DMS153 treated with DMSO at 0.1 percent for 48 hours (cell line): ENCODE data around the gene GZMM.

Source experiments
- DNase-seq: peaks from one replicate; lab custom pipeline; 2025; ENCODE audit not compliant: unreplicated experiment; lab: John Stamatoyannopoulos, UW

The GZMM gene

DNA sequence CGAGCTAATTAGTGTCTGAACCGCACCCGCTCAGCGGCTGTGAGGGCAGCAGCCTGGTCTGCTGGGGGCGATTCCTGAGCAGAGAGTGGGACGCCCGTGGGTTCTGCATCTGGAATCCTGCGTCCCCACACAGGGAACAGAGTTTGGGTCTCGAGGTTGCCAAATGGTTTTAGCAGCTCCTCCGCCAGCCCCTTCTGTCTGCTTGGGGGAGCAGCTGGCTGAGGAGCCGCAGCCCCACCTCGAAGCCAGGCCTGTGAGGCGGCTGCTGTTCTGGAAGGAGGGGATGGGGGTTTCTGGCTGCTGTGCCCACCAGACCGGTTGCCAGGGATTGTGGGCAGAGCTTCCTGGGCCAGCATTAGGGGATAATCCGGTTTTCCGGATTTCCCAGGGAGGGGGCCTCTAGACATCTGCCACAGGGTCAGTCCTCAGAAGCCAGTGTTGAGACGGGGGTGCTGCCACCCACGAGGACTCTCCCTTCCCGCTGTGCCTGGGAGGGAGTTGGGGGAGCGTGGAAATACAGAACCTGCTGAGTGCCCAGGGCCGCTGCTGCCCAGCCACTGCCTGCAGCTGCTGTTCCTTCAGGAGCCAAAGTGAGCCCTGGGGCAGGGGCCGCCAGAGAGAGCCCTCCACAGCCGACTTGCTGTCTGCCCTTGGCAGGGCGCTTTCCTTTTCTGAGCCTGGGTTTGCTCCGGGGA is 10.3 kb upstream of the GZMM start:
- no peak for DNase-seq

- no peak for DNase-seq
These were observed 9.8 kb upstream of the GZMM start for GRCh38 chr19:534088-534487.

DNA sequence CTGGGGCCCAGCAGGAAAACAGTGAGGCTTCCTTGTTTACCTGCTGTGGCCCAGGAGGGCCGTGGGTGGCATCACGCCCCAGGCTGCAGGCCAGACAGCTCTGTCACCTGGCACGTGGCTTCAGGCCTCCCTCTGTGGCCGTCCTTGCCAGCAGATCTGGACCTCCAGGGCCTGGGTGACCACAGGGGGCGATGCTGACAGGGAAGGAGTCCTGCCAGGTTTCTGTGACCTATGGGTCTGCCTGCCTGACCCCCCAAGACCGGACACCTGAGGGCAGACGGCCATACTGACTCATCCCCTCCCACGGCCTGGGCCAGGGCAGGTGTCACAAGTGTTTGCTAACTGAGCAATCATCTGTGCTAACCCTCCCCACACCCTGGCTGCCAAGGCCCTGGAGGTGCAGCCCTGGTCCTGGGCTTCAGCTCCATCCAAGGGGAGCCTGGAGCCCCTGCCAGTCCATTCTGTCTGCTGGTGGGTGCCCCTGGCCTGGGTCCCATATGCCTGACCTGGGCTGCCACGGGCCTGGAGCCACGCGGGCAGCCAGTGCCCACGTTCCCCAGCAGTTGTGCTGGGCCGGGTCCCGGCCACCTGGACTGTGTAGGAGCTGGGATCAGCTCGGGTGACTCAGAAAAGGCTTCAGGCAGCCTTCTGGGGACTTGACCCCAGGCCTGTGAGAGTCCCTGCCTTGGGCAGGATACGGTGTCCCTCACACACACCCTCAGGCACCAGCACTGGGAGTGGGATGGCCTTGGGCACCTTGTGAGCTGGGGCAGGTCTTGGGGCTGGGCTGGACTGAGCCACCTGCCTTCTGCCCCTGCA is 8.6 kb upstream of the GZMM start:
- no peak for DNase-seq

DNA sequence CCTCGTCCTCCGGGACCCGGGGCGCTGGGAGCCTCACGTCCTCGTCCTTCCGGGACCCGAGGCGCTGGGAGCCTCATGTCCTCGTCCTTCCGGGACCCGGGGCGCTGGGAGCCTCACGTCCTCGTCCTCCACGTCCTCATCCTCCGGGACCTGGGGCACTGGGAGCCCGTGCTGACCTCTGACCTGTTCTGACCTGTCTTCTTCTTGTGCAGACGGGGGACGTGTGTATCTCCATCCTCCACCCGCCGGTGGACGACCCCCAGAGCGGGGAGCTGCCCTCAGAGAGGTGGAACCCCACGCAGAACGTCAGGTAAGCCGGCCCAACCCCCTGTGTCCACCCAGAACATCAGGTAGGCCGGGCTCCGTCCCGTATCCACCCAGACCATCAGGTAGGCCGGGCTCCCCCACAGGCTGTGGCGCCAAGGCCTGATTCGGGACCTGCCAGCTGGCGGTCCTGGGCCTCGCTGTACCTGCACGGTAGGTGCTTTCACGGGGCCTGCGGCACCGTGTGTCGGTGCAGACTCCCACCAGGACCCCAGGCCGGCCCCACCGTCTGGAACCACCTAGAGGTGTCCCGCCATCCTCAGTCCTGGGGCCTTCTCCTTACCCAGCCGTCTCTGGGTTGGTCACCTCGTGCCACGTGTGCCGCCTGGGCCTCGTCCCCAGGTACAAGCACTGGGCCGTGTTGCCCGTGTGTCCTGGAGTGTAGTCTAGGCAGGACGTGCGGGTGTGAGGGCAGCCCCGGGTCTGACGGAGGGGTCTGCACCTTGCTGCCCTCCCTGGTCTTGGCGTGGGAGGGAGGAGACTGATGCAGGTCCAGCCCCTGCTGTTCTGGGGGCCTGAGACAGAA is 7.6 kb upstream of the GZMM start:
- no peak for DNase-seq

- no peak for DNase-seq
These were observed 6.9 kb upstream of the GZMM start for GRCh38 chr19:536881-537404.

GRCh38 chr19:538641-539428 is 5.0 kb upstream of the GZMM start:
- no peak for DNase-seq

DNA sequence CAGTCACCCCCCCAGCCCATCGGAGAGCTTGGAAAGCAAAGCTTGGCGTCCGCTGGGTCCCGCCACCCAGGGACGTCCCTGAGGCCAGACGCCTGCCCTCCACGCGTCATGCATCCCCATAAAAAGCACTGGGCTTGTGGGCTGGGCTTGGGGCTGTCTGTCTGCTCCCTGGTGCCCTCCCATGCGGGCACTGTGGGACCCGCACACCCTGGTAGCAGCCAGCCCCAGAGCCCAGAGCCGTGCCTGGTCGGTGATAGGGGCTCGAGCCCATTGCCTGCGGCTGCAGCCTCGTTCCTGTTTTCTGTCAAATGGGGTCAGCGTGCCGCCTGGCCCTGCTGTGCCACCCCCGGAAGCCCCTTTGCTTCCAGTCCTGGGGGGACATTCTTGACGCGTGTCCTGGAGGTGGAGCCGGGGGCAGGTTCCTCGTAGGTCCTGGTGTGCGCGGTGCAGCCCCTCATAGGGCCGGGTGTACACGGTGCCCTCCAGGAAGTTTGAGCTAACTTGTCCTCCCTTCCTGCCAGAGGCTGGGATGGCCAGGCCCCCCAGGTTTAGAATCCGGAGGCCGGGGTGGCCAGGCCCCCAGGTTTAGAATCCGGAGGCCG is 4.3 kb upstream of the GZMM start:
- DNase-seq: no peak

DNA sequence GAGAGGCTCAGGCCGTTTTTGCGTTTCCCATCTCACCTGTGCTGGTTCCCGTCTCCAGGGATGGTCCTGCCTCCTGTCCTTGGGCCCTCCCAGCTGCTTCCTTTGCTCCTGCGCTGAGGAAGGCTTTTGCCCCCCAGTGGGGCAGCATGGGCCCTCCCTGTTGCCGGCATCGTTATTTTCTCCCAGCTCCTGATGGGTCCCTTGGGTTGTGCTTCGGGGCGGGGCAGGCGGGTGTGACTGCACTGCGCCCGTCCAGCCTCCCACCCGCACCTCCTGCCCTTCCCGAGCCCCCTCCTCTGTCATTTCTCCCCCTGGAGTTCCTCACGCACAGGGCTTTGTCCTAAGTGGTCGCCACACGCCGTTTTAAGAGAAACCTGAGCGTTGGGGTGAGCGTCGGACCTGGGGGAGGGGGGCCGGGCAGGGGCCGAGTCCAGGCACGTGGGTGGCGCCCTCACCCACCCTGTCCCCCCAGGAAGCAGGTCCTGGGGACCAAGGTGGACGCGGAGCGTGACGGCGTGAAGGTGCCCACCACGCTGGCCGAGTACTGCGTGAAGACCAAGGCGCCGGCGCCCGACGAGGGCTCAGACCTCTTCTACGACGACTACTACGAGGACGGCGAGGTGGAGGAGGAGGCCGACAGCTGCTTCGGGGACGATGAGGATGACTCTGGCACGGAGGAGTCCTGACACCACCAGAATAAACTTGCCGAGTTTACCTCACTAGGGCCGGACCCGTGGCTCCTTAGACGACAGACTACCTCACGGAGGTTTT is 2.8 kb upstream of the GZMM start:
- no peak for DNase-seq

GRCh38 chr19:541699-542098 is 2.2 kb upstream of the GZMM start:
- DNase-seq: no peak

DNA sequence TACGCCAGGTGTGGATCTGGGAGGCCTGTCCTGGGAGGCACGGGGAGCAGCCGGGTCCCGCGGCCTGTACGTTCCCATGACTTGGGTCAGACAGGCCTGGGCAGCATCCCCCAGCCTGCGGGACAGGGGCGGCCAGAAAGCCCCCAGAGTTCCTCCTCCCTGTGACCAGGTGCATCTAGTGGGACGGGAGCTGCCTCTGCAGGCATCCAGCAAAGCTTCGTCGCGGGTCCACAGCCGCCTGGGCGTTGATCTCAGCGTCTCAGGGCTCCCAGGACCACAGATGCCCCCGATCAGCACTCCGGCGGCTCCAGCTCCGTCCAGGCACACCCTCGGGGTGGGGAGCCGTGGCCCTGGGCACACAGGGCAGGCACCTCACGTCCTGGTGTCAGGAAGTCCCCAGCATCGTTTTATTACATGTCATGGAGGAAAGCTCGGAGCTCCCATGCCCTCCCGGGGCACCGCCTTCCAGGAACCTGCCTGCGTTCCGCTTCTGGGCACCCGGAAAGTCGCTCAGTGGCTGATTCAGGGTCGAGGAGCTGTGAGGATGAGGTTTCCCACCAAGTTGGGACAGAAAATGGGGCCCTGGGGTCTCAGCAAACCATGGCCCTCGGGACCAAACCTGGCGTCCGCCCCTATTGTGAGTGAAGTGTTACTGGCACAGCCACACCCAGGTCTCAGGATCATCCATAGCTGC is 1.5 kb upstream of the GZMM start:
- no peak for DNase-seq

DNA sequence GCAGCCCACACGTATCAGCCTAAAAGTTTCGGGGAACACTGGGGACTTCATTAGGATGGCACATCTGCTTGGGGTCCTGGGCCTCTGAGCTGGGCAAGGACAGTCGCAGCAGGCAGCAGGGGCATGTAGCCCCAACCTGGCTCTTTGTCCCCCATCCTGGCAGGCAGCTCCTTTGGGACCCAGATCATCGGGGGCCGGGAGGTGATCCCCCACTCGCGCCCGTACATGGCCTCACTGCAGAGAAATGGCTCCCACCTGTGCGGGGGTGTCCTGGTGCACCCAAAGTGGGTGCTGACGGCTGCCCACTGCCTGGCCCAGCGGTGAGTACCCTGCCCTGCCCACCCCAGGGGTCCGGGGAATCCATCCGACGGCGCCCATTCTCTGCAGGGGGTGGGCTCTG is 3.3 kb downstream of the GZMM start:
- no peak for DNase-seq

GRCh38 chr19:547836-548720 is 4.2 kb downstream of the GZMM start:
- no peak for DNase-seq

DNA sequence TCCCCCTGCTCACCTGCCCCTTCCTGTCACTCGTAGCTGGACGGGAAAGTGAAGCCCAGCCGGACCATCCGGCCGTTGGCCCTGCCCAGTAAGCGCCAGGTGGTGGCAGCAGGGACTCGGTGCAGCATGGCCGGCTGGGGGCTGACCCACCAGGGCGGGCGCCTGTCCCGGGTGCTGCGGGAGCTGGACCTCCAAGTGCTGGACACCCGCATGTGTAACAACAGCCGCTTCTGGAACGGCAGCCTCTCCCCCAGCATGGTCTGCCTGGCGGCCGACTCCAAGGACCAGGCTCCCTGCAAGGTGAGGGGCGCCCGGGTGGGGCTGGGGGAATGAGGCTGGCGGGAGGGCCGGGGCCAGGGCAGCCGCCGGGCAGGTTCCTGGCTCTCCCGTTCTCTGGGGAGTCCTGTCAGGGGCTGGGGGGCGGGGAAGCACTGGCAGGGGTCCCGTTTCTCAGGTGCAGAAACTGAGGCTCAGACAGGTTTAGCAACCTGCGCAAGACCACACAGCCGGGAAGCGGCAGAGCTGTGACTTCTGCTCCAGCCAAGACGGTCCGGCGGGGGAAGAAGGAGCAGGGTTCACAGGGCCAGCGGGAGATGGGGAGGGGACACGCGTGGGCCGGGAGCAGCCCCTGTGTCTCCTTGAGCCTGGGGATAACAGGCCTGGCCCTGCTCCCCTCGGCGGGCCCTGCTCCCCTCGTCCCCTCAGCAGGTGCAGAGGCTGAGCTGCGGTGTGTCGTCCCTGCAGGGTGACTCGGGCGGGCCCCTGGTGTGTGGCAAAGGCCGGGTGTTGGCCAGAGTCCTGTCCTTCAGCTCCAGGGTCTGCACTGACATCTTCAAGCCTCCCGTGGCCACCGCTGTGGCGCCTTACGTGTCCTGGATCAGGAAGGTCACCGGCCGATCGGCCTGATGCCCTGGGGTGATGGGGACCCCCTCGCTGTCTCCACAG is 5.3 kb downstream of the GZMM start:
- no peak for DNase-seq

GRCh38 chr19:554817-555216 is 11.0 kb downstream of the GZMM start:
- DNase-seq: no peak

GRCh38 chr19:555474-555808 is 11.6 kb downstream of the GZMM start:
- DNase-seq: no peak

DNA sequence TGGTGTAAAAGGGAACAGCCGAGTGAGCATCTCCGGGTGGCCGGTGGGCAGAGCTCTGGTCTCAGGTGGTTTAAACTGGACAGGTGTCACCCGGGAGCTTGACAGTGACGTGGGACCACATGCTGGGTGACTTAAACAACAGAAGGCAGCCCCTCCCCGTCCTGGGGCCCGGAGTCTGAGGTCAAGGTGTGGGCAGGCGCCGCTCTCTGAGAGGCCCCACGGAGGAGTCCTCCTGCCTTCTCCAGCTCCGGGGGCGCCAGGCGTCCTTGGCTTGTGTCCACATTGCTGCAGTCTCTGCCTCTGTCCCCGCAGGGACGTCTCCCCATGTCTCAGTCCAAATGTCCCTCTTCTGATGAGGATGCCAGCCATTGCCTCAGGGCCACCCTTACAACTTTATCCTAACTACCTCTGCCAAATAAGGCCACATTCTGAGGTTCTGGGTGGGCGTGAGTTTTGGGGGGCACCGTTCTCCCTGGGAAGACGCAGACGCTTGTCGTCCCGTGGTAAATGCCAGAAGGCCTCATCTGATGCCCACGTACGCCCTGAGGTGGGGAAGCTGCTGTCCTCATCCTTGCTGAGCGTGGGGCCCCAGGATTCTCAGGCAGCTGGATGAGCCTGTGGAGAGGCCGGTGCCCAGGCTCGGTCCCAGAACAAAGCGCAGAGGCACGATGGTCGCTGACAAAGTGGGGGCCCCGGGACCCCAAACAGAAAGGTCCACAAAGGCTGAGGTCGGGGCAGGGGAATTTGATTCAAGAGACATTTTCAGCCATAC is 12.9 kb downstream of the GZMM start:
- no peak for DNase-seq
